Measurements from ENCODE around the gene PRAMEF13.
"Not testable (repeated sequence)": the region's sequence is repeated elsewhere in the genome, so short reads cannot be mapped to it uniquely, and the experiment has no call there.

- TF ChIP-seq POLR2AphosphoS5 (IDR thresholded peaks at IDR 0.05; ENCODE audit: low read depth, low read length); TAF1 (IDR thresholded peaks at IDR 0.05; ENCODE audit: borderline replicate concordance, low read depth, low read length); POLR2A (IDR thresholded peaks at IDR 0.05; ENCODE audit: low read depth, low read length): not testable (repeated sequence)
These were observed at the start of gene PRAMEF13 for GRCh38 chr1:13201309-13201708.

Measured in GM12892 (cell line).